ENCODE results near the gene CCDC146. TPM values are rescaled to one million over a fixed set of nuclear protein-coding genes. Genes with fewer than 3 reads are reported as not detected.

CCDC146 gene
- total RNA-seq, 1 donor from 2014 or later = 4.5 TPM

- no peaks in the 10 kb centered on the region for H3K27me3 Mint-ChIP-seq (ENCODE audit: unreplicated experiment)
- TF ChIP-seq CTCF (IDR thresholded peaks at IDR 0.05; ENCODE audit: unreplicated experiment) = no peak
- H3K9me3 Mint-ChIP-seq (ENCODE audit: unreplicated experiment) = no peaks in the 10 kb centered on the region
- no peak overlapping the region for H3K4me3 Mint-ChIP-seq (ENCODE audit: unreplicated experiment)
- no peaks in the 10 kb centered on the region for H3K36me3 Mint-ChIP-seq (ENCODE audit: low read depth, unreplicated experiment)
- no peak overlapping the region for H3K27ac Mint-ChIP-seq (ENCODE audit: unreplicated experiment)
- DNase-seq (ENCODE audit: low spot score) = no peak
- H3K4me1 Mint-ChIP-seq (ENCODE audit: unreplicated experiment) = peaks cover 8% of the 10 kb centered on the region
Measured at GRCh38 chr7:77181015-77181595, 58.7 kb downstream of the CCDC146 start.

GRCh38 chr7:77181734-77182133, 59.3 kb downstream of the CCDC146 start:
- H3K9me3 Mint-ChIP-seq (ENCODE audit: unreplicated experiment) = no peaks in the 10 kb centered on the region
- H3K36me3 Mint-ChIP-seq (ENCODE audit: low read depth, unreplicated experiment) = no peaks in the 10 kb centered on the region
- H3K4me1 Mint-ChIP-seq (ENCODE audit: unreplicated experiment) = peaks cover 8% of the 10 kb centered on the region
- no peak for DNase-seq (ENCODE audit: low spot score)
- no peaks in the 10 kb centered on the region for H3K27me3 Mint-ChIP-seq (ENCODE audit: unreplicated experiment)
- H3K27ac Mint-ChIP-seq (ENCODE audit: unreplicated experiment) = no peak overlapping the region
- no peak overlapping the region for H3K4me3 Mint-ChIP-seq (ENCODE audit: unreplicated experiment)
- no peak for TF ChIP-seq CTCF (IDR thresholded peaks at IDR 0.05; ENCODE audit: unreplicated experiment)

- Mint-ChIP-seq H3K4me3 (ENCODE audit: unreplicated experiment) (no peak overlapping the region), H3K27ac (ENCODE audit: unreplicated experiment) (no peak overlapping the region), H3K27me3 (ENCODE audit: unreplicated experiment) (no peaks in the 10 kb centered on the region), H3K4me1 (ENCODE audit: unreplicated experiment) (peaks cover 8% of the 10 kb centered on the region), H3K36me3 (ENCODE audit: low read depth, unreplicated experiment) (no peaks in the 10 kb centered on the region), H3K9me3 (ENCODE audit: unreplicated experiment) (no peaks in the 10 kb centered on the region)
- TF ChIP-seq CTCF (IDR thresholded peaks at IDR 0.05; ENCODE audit: unreplicated experiment) = no peak
- DNase-seq (ENCODE audit: low spot score) = no peak
Measured at GRCh38 chr7:77182261-77182660, 59.8 kb downstream of the CCDC146 start.

- Mint-ChIP-seq H3K9me3 (ENCODE audit: unreplicated experiment) (no peaks in the 10 kb centered on the region), H3K36me3 (ENCODE audit: low read depth, unreplicated experiment) (no peaks in the 10 kb centered on the region), H3K27me3 (ENCODE audit: unreplicated experiment) (no peaks in the 10 kb centered on the region), H3K4me1 (ENCODE audit: unreplicated experiment) (peaks cover 8% of the 10 kb centered on the region), H3K4me3 (ENCODE audit: unreplicated experiment) (no peak overlapping the region), H3K27ac (ENCODE audit: unreplicated experiment) (no peak overlapping the region)
- no peak for DNase-seq (ENCODE audit: low spot score)
- no peak for TF ChIP-seq CTCF (IDR thresholded peaks at IDR 0.05; ENCODE audit: unreplicated experiment)
Measured at GRCh38 chr7:77184463-77184862, 62.0 kb downstream of the CCDC146 start.

GRCh38 chr7:77184990-77185389, 62.6 kb downstream of the CCDC146 start:
- Mint-ChIP-seq H3K27ac (ENCODE audit: unreplicated experiment) (no peak overlapping the region), H3K4me3 (ENCODE audit: unreplicated experiment) (no peak overlapping the region), H3K36me3 (ENCODE audit: low read depth, unreplicated experiment) (no peaks in the 10 kb centered on the region), H3K27me3 (ENCODE audit: unreplicated experiment) (no peaks in the 10 kb centered on the region), H3K9me3 (ENCODE audit: unreplicated experiment) (no peaks in the 10 kb centered on the region), H3K4me1 (ENCODE audit: unreplicated experiment) (peaks cover 8% of the 10 kb centered on the region)
- no peak for TF ChIP-seq CTCF (IDR thresholded peaks at IDR 0.05; ENCODE audit: unreplicated experiment)
- no peak for DNase-seq (ENCODE audit: low spot score)
